T-helper 17 cell (primary cell): Measurements from ENCODE around the gene TRIM26. TPM values are rescaled to one million over a fixed set of nuclear protein-coding genes. Genes with fewer than 3 reads are reported as not detected.
"Not testable (repeated sequence)": the region's sequence is repeated elsewhere in the genome, so short reads cannot be mapped to it uniquely, and the experiment has no call there.

Experiments
- ATAC-seq: fragments of 150-1000 bp; cut with Tn5 transposase; 2 replicates; pipeline ENCODE4 v1.10.0; 2021; ENCODE audit warnings: mild to moderate bottlenecking, moderate library complexity
- DNase-seq, 3 donors: peaks; one replicate each; pipeline versions ENCODE4 v3.0.0 to v3.0.0-alpha.2; 2020 to 2021
- H3K9me3 ChIP-seq: one replicate; pipeline ENCODE4 v1.7.0; 2013; ENCODE audit warnings: low read length, mild to moderate bottlenecking; ENCODE audit not compliant: control insufficient read depth, poor library complexity, severe bottlenecking
- H3K27ac Mint-ChIP-seq: one replicate; pipeline ENCODE4 v1.8.0; 2022; ENCODE audit warnings: mild to moderate bottlenecking, moderate library complexity, mixed read lengths
- H3K27me3 Mint-ChIP-seq: one replicate; pipeline ENCODE4 v1.8.0; 2022; ENCODE audit warnings: mixed read lengths
- H3K36me3 Mint-ChIP-seq: one replicate; pipeline ENCODE4 v1.8.0; 2022; ENCODE audit warnings: low read depth, mixed read lengths
- H3K4me1 Mint-ChIP-seq: one replicate; pipeline ENCODE4 v1.8.0; 2022; ENCODE audit warnings: mild to moderate bottlenecking, mixed read lengths
- H3K4me3 Mint-ChIP-seq: one replicate; pipeline ENCODE4 v1.8.0; 2022; ENCODE audit warnings: mild to moderate bottlenecking, moderate library complexity, mixed read lengths
- total RNA-seq, 4 donors: library from RNA in 2 of 4; stranded (reverse) in 2 of 4; gene quantifications; one replicate each; pipeline ENCODE4 v1.2.3 and lab custom pipeline; 2022 to 2026

TRIM26 gene
- total RNA-seq, 2 donors from 2014 or later, result 51.2 to 63.1 TPM

DNA sequence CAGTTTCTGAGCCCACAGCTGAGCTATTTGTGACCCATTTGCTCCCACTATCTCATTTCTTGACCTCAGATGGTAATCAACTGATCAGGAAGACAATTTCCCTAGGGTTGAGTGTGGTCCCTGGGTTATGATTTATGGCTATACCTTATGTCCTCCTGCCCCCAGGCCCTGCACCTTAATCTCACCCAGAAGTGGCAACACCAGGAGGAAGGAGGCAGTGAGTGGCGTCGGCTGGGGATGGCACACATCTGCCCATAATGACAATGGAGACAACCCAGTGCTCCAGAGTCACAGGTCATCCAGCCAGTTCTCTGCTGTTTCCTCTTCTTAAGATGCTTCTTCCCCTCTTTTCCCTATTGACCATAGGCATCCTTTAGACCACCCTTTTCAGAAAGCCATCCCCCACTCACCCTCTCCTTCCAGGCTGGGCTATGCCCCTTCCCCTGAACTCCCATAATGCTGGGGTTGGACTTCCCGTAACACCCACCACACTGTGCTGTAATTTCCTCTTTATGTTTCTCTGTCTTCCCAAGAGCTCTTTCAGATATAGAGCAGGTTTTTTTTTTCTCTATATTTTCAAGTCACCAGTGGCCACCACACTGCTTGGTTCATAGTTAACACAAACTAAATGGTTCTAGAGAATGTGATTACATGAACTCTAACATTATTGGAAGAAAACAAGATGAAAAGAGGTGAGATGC is 60.1 kb downstream of the TRIM26 start:
- ATAC-seq (no peak), DNase-seq (no peak)
- H3K4me3 Mint-ChIP-seq, result no peak overlapping the region
- H3K4me1 Mint-ChIP-seq, result peaks cover 8% of the 10 kb centered on the region
- H3K36me3 Mint-ChIP-seq, result peaks cover 3% of the 10 kb centered on the region
- H3K27ac Mint-ChIP-seq, result peak overlapping the region; percentile 79
- H3K9me3 ChIP-seq, result no peaks in the 10 kb centered on the region
- peaks cover 71% of the 10 kb centered on the region for H3K27me3 Mint-ChIP-seq

DNA sequence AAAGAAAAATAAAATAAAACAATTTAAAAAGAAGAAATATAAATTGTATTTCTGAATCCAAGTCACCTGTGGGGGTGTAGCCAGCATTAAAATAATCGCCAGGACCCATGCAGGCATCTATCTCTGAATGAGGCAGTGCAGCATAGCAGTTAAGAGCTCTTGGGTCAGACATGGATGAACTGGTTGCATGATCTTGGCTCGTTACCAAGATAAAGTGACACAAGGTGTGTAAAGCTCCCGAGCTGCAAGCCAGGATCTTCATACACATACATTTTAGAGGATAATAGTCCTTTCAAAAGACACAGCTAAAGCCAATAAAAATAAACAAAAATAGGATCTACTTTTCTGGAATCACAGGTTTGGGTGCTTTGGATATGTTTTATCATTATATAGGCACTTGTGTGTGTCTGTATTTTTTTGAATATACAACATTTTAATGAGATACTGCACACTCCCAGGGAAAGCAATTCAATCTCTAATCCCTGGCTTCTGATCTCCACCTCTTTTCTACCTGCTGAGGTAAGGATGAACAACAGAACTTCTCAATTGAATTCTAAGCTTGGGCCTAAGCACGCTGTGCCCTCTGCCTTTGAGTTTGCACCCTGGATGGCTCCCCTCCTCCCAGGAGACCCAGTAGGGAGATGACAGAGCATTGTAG is 61.1 kb downstream of the TRIM26 start:
- no peak overlapping the region for H3K27ac Mint-ChIP-seq
- ATAC-seq (no peak), DNase-seq (no peak)
- no peak overlapping the region for H3K4me3 Mint-ChIP-seq
- peaks cover 8% of the 10 kb centered on the region for H3K4me1 Mint-ChIP-seq
- no peaks in the 10 kb centered on the region for H3K9me3 ChIP-seq
- peaks cover 78% of the 10 kb centered on the region for H3K27me3 Mint-ChIP-seq
- H3K36me3 Mint-ChIP-seq, result peaks cover 3% of the 10 kb centered on the region

DNA sequence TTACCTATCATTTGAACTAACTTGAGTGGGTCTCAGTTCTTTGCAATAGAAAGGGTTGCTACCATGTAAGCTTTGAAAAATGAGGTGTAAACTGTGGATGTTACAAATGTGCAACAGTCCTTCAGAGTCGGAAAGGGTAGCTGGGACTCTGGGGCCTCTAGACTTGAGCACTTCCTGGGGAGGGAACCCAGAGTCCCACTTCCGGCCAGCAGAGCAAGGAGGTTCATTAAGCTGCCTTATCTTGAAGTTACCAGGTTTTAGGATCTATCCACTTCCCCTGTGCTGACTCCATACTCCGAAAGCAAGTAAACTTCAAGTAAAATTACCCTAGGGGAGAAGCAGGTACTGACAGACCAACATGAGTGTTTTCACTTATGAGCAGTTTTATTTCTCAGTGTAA is 61.6 kb downstream of the TRIM26 start:
- no peak overlapping the region for H3K27ac Mint-ChIP-seq
- H3K27me3 Mint-ChIP-seq, result peaks cover 80% of the 10 kb centered on the region
- no peak for DNase-seq
- no peak for ATAC-seq
- H3K36me3 Mint-ChIP-seq, result peaks cover 3% of the 10 kb centered on the region
- no peak overlapping the region for H3K4me3 Mint-ChIP-seq
- H3K4me1 Mint-ChIP-seq, result peaks cover 8% of the 10 kb centered on the region
- H3K9me3 ChIP-seq, result no peaks in the 10 kb centered on the region

DNA sequence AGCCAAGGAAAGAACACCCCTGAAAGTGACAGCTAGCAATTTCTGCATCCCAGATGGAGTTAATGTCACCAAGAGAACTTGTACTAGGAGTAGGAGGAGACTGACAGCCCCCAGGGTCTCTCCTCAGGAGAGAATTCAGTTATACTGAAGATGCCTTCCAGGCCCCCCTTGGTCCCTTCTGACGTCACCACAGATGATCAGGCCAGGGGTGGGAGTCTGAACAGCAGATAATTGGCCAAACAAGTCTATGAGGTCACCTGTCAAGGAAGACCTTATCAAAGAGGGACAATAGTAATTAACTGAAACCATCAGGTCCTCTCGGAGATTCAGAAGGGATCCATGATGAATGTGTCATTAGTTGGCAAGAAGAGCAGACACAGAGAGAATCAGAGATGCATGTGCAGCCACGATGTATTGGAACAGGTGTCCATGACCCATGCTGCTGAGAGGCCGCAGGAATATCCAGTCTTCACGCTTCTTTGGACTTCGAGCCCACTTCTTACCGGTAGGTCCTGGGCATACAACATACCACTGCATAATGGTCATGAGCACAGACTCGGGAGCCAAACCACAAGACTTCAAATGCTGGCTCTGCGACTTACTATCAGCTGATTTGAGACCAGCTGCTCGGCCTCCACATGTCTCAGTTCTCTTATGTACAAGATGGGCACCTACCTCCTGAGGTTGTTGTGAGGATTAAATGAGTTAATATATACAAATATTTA is 62.4 kb downstream of the TRIM26 start:
- Mint-ChIP-seq H3K4me1 (peaks cover 8% of the 10 kb centered on the region), H3K4me3 (no peak overlapping the region), H3K27ac (no peak overlapping the region), H3K27me3 (peaks cover 77% of the 10 kb centered on the region), H3K36me3 (peaks cover 3% of the 10 kb centered on the region)
- ATAC-seq (no peak), DNase-seq (no peak)
- no peaks in the 10 kb centered on the region for H3K9me3 ChIP-seq

DNA sequence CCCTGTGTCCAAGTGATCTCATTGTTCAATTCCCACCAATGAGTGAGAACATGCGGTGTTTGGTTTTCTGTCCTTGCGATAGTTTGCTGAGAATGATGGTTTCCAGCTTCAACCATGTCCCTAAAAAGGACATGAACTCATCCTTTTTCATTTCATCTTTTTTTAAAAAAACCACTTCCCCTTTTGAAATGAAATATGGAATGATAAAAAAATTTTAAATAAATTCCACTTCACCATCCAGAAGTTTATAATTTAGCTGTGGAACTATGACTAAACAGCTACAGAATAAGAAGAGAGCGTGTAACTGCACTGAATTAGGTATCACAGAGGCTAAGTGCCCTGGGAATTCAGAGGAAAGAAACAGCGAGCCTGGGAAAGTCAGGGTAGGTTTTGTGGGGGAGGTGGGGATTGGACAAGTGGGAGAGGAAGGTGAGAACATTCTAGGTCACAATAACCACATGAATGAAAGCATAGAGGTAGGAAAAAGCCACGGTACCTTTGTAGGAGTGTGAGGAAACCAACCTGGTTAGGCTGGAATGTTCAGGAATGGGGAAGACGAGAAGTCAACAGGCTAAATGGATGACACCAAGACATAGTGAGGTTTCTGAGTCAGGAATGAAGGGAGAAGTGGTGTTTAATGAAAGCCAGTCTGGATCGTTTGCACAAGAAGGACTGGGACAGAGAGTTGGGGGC is 63.2 kb downstream of the TRIM26 start:
- no peak overlapping the region for H3K27ac Mint-ChIP-seq
- H3K27me3 Mint-ChIP-seq, result peaks cover 77% of the 10 kb centered on the region
- H3K4me3 Mint-ChIP-seq, result no peak overlapping the region
- ATAC-seq (no peak), DNase-seq (no peak)
- peaks cover 8% of the 10 kb centered on the region for H3K4me1 Mint-ChIP-seq
- H3K9me3 ChIP-seq, result no peaks in the 10 kb centered on the region
- H3K36me3 Mint-ChIP-seq, result peaks cover 3% of the 10 kb centered on the region

DNA sequence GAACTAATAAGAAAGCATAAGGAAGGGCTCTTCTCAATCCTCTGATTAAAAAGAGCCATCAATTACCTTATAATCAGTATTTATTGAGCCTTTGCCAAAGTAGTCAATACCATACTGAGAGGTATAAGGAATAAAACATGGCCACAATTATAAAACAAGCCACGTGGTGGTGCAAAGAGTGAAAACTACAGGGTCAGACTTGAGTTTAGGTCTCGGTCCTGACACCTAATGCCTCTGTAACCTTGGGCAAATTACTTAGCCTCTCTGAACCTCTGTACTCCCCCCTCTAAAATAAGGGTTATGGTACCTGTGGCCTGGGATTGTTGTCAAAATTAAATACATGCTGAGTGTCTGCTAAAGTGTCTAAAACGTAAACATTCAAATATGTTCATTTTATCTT is 64.0 kb downstream of the TRIM26 start:
- H3K4me1 Mint-ChIP-seq, result peaks cover 8% of the 10 kb centered on the region
- no peak for DNase-seq
- no peak overlapping the region for H3K27ac Mint-ChIP-seq
- peaks cover 3% of the 10 kb centered on the region for H3K36me3 Mint-ChIP-seq
- H3K9me3 ChIP-seq, result no peaks in the 10 kb centered on the region
- ATAC-seq, result no peak
- H3K4me3 Mint-ChIP-seq, result no peak overlapping the region
- H3K27me3 Mint-ChIP-seq, result peaks cover 77% of the 10 kb centered on the region

DNA sequence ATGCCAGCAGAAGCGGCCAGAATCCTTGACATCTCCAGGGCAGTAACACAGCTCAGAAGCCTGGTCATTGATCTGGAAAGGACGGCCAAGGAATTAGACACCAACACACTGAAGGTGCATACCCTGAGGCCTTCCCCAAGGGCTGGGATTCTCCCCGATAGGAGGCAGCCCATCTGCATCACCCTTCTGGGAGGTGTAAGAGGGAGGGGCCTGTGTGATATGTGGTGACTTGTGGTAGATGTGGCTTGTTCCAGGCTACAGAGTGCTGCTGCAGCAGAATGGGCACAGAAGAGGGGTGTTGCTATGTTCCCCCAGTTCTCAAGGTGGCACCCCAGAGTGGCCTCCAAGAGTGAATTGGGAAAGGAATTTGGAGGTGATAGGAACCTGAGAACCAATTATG is 66.1 kb downstream of the TRIM26 start:
- Mint-ChIP-seq H3K4me1 (peaks cover 5% of the 10 kb centered on the region), H3K36me3 (peaks cover 4% of the 10 kb centered on the region), H3K4me3 (no peak overlapping the region), H3K27me3 (peaks cover 64% of the 10 kb centered on the region), H3K27ac (no peak overlapping the region)
- no peak for DNase-seq
- no peaks in the 10 kb centered on the region for H3K9me3 ChIP-seq
- peak; percentile 54 for ATAC-seq

DNA sequence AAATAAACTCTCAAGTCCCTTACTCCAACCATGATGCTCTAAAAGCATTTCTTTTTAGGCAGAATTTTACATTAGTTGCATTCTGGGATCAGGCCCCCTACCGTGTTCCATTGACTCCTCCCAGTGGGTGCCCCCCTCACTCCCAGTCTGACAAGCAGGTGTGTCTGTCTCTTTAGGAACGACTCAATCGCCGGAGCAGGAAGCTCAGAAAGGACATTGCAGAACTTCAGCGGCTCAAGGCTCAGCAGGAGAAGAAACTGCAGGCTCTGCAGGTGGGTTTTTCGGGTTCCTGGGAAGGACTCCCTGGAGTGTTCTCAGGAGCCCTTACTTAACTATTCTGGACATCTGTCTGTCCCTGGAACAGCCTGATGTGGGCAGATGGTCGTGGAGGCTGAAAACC is 67.4 kb downstream of the TRIM26 start:
- DNase-seq (no peak), ATAC-seq (no peak)
- Mint-ChIP-seq H3K4me3 (no peak overlapping the region), H3K27me3 (peaks cover 75% of the 10 kb centered on the region), H3K4me1 (peaks cover 6% of the 10 kb centered on the region), H3K27ac (no peak overlapping the region), H3K36me3 (peaks cover 8% of the 10 kb centered on the region)
- no peaks in the 10 kb centered on the region for H3K9me3 ChIP-seq

DNA sequence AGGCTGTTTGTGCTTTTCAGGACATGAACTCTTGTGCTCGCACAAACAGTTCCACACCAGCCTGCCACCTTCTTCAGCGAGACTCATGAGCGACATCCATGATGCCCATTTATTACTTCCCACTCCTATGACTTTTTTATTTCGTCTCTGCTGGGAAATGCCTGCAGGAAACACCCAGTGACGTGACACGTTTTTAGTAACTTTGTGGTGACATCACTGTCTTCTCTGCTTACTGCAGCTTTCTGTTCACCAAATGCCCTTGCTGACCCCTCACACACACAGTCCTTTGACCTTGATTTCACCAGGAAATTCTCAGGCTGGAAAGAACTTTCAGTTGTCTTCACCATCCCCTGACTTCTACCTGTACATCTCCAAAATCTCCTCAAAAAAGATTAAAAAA is 68.4 kb downstream of the TRIM26 start:
- Mint-ChIP-seq H3K27me3 (peaks cover 73% of the 10 kb centered on the region), H3K36me3 (peaks cover 9% of the 10 kb centered on the region), H3K4me1 (peaks cover 3% of the 10 kb centered on the region), H3K4me3 (no peak overlapping the region), H3K27ac (no peak overlapping the region)
- DNase-seq (no peak), ATAC-seq (no peak)
- no peaks in the 10 kb centered on the region for H3K9me3 ChIP-seq

DNA sequence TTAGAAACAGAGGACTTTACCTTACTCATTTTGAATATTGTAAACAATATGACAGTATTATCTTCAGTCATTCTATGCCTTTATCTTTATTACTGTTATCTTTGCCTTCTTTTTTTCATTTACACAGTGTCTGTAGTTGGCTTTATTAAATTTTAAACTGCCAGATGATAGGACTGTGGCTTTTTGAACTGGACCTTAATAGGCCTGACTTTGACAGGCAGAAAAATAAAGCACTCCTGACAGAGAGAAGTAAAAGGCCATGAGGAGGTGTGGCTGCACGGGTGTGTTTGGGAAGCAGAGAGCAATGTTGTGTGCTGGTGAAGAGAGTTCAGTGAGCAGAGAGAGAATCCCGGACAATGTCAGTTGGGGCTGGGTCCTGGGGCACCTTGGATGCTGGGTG is 69.4 kb downstream of the TRIM26 start:
- ATAC-seq (no peak), DNase-seq (no peak)
- H3K27ac Mint-ChIP-seq, result no peak overlapping the region
- no peaks in the 10 kb centered on the region for H3K9me3 ChIP-seq
- H3K4me1 Mint-ChIP-seq, result peaks cover 3% of the 10 kb centered on the region
- peaks cover 71% of the 10 kb centered on the region for H3K27me3 Mint-ChIP-seq
- H3K4me3 Mint-ChIP-seq, result no peak overlapping the region
- H3K36me3 Mint-ChIP-seq, result peaks cover 9% of the 10 kb centered on the region

DNA sequence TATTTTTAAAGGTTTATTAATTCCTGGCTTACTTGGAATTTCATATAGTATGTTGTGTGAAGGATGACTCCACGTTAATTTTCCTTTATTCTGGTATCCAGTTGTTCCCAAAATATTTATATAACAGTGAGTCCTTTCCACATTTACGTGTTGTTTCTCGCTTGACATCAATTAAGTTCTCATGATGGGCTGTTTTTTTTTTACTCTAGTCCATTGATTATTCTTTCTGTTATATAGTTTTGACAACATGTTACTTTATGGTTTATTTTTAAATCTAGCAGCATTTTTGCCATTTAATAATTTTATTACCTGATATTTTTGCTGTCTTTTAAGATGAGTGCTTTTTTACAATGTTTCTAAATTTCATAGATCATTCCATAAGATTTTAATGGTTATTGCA is 70.5 kb downstream of the TRIM26 start:
- peaks cover 3% of the 10 kb centered on the region for H3K4me1 Mint-ChIP-seq
- H3K9me3 ChIP-seq, result no peaks in the 10 kb centered on the region
- peaks cover 71% of the 10 kb centered on the region for H3K27me3 Mint-ChIP-seq
- ATAC-seq, result no peak
- no peak overlapping the region for H3K27ac Mint-ChIP-seq
- no peak overlapping the region for H3K4me3 Mint-ChIP-seq
- DNase-seq, result no peak
- H3K36me3 Mint-ChIP-seq, result peaks cover 9% of the 10 kb centered on the region

DNA sequence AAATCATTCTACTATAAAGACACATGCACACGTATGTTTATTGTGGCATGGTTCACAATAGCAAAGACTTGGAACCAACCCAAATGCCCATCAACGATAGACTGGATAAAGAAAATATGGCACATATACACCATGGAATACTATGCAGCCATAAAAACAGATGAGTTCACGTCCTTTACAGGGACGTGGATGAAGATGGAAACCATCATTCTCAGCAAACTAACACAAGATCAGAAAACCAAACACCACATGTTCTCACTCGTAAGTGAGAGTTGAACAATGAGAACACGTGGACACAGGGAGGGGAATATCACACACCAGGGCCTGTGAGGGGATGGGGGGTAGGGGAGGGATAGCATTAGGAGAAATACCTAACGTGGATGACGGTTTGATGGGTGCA is 73.0 kb downstream of the TRIM26 start:
- H3K4me3 Mint-ChIP-seq, H3K36me3 Mint-ChIP-seq, H3K4me1 Mint-ChIP-seq, H3K9me3 ChIP-seq, ATAC-seq, H3K27ac Mint-ChIP-seq, DNase-seq: not testable (repeated sequence)
- H3K27me3 Mint-ChIP-seq, result peaks cover 65% of the 10 kb centered on the region

DNA sequence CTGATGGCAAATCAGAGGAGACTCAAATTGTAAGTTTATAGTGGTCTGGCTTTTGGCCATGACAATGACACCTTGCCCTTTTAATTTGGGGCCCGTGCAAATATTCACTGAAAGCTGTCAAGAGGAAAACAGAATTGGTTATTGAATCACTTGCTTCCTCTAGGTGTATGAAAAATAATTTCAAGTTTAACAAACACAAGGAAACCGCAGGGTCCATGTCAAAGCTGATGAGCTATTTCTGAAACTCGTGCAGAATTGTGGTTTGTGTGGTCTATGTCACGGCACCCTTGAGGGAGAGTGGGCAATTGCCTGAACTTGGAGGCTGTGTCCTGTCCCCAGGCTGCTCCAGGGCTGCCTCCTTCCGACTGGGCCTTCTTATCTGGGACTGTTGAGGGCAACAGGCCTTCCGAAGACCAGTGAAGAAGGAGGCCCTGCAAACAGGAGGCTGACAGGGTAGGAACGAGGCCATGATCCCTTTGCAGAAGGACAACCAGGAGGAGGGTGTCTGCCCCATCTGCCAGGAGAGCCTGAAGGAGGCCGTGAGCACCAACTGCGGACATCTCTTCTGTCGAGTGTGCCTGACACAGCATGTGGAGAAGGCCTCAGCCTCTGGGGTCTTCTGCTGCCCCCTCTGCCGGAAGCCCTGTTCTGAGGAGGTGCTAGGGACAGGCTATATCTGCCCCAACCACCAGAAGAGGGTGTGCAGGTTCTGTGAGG is 76.5 kb downstream of the TRIM26 start:
- no peak for ATAC-seq
- Mint-ChIP-seq H3K4me1 (peaks cover 8% of the 10 kb centered on the region), H3K27me3 (peaks cover 66% of the 10 kb centered on the region), H3K4me3 (no peak overlapping the region), H3K36me3 (peaks cover 11% of the 10 kb centered on the region), H3K27ac (no peak overlapping the region)
- no peaks in the 10 kb centered on the region for H3K9me3 ChIP-seq
- no peak for DNase-seq
